Panc1 (cell line): Measurements from ENCODE around the gene BRI3BP. TPM values are rescaled to one million over a fixed set of nuclear protein-coding genes. Genes with fewer than 3 reads are reported as not detected.

Source experiments
- ATAC-seq: fragments of 200-7000 bp; cut with Tn5 transposase; 2 replicates; pipeline ENCODE4 v1.9.1; 2020; ENCODE audit warnings: mild to moderate bottlenecking, moderate library complexity
- BruUV-seq: library from RNA; stranded (reverse); fragments of 400-500 nt; replicated peaks from 2 replicates; lab custom pipeline; 2021; lab: Mats Ljungman, UMichigan
- CTCF ChIA-PET: fragments of 300-600 bp; sonication (Branson Sonifier 250); formaldehyde crosslinking; loops from one replicate; lab custom pipeline; 2022; ENCODE audit warnings: antibody characterized with exemption; lab: Charles Lee
- POLR2A ChIA-PET: fragments of 300-600 bp; sonication (Branson Sonifier 250); formaldehyde crosslinking; loops from one replicate; lab custom pipeline; 2022; ENCODE audit warnings: antibody characterized with exemption; lab: Charles Lee
- DNase-seq: peaks from one replicate; pipeline ENCODE4 v3.0.0-alpha.2; 2010; ENCODE audit warnings: low read depth, low spot score
- H3K27ac ChIP-seq: 2 replicates; pipeline ENCODE4 v1.5.1; 2011; ENCODE audit warnings: mild to moderate bottlenecking, low read length, inconsistent platforms
- H3K27me3 ChIP-seq: fragments of 200-500 bp; sonication (Bioruptor generic); 2 replicates; pipeline ENCODE4 v1.6.0; 2014; ENCODE audit warnings: low read length, inconsistent platforms; ENCODE audit not compliant: control insufficient read depth, insufficient read depth
- H3K36me3 ChIP-seq: fragments of 200-500 bp; sonication (Bioruptor generic); 2 replicates; pipeline ENCODE4 v1.5.1; 2014; ENCODE audit warnings: inconsistent platforms, mild to moderate bottlenecking, low read length, moderate library complexity; ENCODE audit not compliant: control insufficient read depth, insufficient read depth
- H3K4me1 ChIP-seq: 2 replicates; pipeline ENCODE4 v1.5.1; 2011; ENCODE audit warnings: inconsistent platforms, mild to moderate bottlenecking, low read length, moderate library complexity; ENCODE audit not compliant: control insufficient read depth, insufficient read depth
- H3K4me3 ChIP-seq, 2 experiments: 2 replicates each; pipeline ENCODE4 v1.5.1; 2011 to 2012; ENCODE audit warnings: low read depth in 2 of 2, low read length in 2 of 2, mild to moderate bottlenecking in 2 of 2, inconsistent platforms in 1 of 2, moderate library complexity in 1 of 2
- H3K9me3 ChIP-seq: fragments of 200-500 bp; sonication (Bioruptor generic); 2 replicates; pipeline ENCODE4 v1.5.1; 2014; ENCODE audit warnings: low read depth, mild to moderate bottlenecking, inconsistent platforms, low read length, moderate library complexity; ENCODE audit not compliant: control insufficient read depth, insufficient read depth
- CTCF ChIP-seq: fragments of 450-650 bp; IDR thresholded peaks from 2 replicates; pipeline ENCODE4 v1.5.1; 2017; ENCODE audit warnings: mild to moderate bottlenecking
- POLR2AphosphoS5 ChIP-seq: IDR thresholded peaks from 2 replicates; pipeline ENCODE4 v1.6.1; 2012; ENCODE audit warnings: mild to moderate bottlenecking, low read depth, low read length, moderate library complexity
- SIN3A ChIP-seq: IDR thresholded peaks from 2 replicates; pipeline ENCODE4 v1.6.1; 2012; ENCODE audit warnings: low read depth, mild to moderate bottlenecking, low read length, moderate library complexity, borderline replicate concordance; ENCODE audit not compliant: insufficient read depth
- TCF7L2 ChIP-seq: IDR thresholded peaks from 2 replicates; pipeline ENCODE4 v1.6.1; 2011; ENCODE audit warnings: mild to moderate bottlenecking, low read depth, low read length, inconsistent platforms
- in situ Hi-C: cut with HindIII; loops from 2 replicates; pipeline ENCODE4 v1.10.0; 2016; ENCODE audit warnings: low sequenced_read_pairs, low pct_unique_long_range_greater_than_20kb
- intact Hi-C: fragments of 100-400 bp; cut with micrococcal nuclease; formaldehyde crosslinking; loops from one replicate; pipeline ENCODE4 v1.10.0; 2022; ENCODE audit not compliant: unreplicated experiment
- total RNA-seq: library from RNA; stranded (reverse); gene quantifications from one replicate; pipeline ENCODE4 v1.2.1, GENCODE V29; 2021; ENCODE audit not compliant: unreplicated experiment
- TF ChIP-seq, protein P1 (sequence below), 2 experiments: IDR thresholded peaks; 2 replicates each; pipeline ENCODE4 v1.6.1; 2011 to 2012; ENCODE audit warnings: low read depth in 2 of 2, control low read depth in 1 of 2, low read length in 1 of 2, mild to moderate bottlenecking in 1 of 2, moderate library complexity in 1 of 2; ENCODE audit not compliant: insufficient read depth in 1 of 2

The BRI3BP gene
- total RNA-seq, 1 experiment from 2014 or later: 35.1 TPM

DNA sequence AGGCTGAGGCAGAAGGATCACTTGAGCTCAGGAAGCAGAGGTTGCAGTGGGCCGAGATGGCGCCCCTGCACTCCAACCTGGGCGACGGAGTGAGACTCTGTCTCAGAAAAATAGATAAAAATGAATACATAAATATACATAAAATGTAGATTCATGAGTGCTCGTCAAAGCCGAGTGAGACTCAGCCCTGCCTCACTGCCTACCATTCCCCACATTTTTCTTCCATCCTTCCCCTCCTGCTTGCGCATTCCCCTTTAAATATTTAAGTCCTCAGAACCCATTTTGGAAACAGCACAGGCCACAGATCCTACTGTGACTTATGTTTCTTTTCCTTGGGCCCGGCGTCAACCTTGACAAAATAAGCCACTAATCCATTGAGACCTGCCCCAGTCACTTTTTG lies 39.8 kb downstream of the BRI3BP start:
- ChIA-PET POLR2A (no interaction called here), CTCF (no interaction called here)
- Histone ChIP-seq H3K27ac (peak overlapping the region; percentile 25; the same call in 1 of the 2 replicates), H3K4me3 (no peak overlapping the region; a peak in 1 of 4 replicates), H3K9me3 (no peaks in the 10 kb centered on the region), H3K27me3 (no peaks in the 10 kb centered on the region), H3K36me3 (no peaks in the 10 kb centered on the region), H3K4me1 (peaks cover 11% of the 10 kb centered on the region)
- no TSS peak for BruUV-seq
- ATAC-seq (no peak; the same call in 1 of the 2 replicates), DNase-seq (no peak)
- intact Hi-C loops: no loop called here
- no peak for TF ChIP-seq TCF7L2
- TF ChIP-seq SIN3A: no peak
- in situ Hi-C loops: no loop called here

DNA sequence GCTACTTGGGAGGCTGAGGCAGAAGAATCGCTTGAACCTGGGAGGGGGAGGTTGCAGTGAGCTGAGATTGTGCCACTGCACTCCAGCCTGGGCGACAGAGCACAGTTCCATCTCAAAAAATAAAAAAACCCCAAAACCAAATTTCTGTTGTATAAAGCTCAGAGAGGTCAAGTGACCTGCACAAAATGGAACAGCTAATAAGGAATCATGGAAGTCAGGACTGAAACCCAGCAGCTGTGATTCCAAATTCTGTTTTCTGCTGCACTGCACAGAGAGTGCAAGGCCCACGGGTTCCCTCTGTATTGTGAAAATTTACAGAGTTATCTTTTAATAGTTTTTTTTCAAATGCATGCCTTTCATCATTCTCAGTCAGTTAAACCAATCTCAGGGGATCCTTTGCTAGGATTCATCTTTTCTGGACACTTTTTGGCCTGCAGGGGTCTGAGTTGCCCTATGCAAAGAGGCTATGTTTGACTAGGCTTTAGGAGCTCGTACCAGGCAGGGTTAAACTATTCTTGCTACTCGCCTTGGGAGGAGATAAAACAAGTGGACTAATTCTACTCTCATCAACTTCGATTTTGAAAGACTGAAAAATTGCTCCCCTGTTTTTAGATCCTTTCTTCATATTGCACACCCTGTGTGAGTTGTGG lies 45.7 kb downstream of the BRI3BP start:
- no TSS peak for BruUV-seq
- Histone ChIP-seq H3K4me1 (no peaks in the 10 kb centered on the region), H3K36me3 (no peaks in the 10 kb centered on the region), H3K9me3 (no peaks in the 10 kb centered on the region), H3K4me3 (no peak overlapping the region), H3K27me3 (no peaks in the 10 kb centered on the region), H3K27ac (no peak overlapping the region)
- TF ChIP-seq POLR2AphosphoS5 (no peak), CTCF (no peak), SIN3A (no peak), TCF7L2 (no peak)
- TF ChIP-seq, protein P1, sequence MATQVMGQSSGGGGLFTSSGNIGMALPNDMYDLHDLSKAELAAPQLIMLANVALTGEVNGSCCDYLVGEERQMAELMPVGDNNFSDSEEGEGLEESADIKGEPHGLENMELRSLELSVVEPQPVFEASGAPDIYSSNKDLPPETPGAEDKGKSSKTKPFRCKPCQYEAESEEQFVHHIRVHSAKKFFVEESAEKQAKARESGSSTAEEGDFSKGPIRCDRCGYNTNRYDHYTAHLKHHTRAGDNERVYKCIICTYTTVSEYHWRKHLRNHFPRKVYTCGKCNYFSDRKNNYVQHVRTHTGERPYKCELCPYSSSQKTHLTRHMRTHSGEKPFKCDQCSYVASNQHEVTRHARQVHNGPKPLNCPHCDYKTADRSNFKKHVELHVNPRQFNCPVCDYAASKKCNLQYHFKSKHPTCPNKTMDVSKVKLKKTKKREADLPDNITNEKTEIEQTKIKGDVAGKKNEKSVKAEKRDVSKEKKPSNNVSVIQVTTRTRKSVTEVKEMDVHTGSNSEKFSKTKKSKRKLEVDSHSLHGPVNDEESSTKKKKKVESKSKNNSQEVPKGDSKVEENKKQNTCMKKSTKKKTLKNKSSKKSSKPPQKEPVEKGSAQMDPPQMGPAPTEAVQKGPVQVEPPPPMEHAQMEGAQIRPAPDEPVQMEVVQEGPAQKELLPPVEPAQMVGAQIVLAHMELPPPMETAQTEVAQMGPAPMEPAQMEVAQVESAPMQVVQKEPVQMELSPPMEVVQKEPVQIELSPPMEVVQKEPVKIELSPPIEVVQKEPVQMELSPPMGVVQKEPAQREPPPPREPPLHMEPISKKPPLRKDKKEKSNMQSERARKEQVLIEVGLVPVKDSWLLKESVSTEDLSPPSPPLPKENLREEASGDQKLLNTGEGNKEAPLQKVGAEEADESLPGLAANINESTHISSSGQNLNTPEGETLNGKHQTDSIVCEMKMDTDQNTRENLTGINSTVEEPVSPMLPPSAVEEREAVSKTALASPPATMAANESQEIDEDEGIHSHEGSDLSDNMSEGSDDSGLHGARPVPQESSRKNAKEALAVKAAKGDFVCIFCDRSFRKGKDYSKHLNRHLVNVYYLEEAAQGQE (IDR thresholded peaks at IDR 0.05; ENCODE audit: insufficient read depth in 1 of 2, low read depth in 2 of 2, low read length in 1 of 2): no peak
- DNase-seq (no peak), ATAC-seq (no peak; the same call in 1 of the 2 replicates)
- intact Hi-C loops (no loop called here), in situ Hi-C loops (no loop called here)
- CTCF ChIA-PET: no interaction called here
- POLR2A ChIA-PET: no interaction called here

DNA sequence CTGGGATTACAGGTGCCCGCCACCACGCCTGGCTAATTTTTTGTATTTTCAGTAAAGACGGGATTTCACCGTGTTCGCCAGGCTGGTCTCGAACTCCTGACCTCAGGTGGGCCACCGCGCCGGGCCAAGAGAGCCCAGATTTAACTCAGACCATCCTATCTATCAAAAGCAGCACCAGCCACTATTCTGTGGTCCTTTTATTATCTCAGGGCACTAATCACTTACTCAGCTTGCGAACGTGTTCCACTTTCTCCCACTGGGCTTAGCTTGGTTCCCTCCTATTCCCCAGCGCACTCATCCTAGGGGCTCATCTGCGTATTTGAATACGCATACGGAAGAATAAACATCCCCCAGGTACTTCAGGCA lies 55.6 kb downstream of the BRI3BP start:
- Histone ChIP-seq H3K27ac (peak overlapping the region; percentile 64), H3K4me3 (peak overlapping the region; percentile 56 to 81), H3K36me3 (no peaks in the 10 kb centered on the region), H3K27me3 (no peaks in the 10 kb centered on the region), H3K4me1 (peaks cover 3% of the 10 kb centered on the region; the same call in 1 of the 2 replicates), H3K9me3 (no peaks in the 10 kb centered on the region)
- ATAC-seq: peak; percentile 64
- intact Hi-C loops (no loop called here), in situ Hi-C loops (no loop called here)
- POLR2A ChIA-PET: no interaction called here
- CTCF ChIA-PET: no interaction called here
- TF ChIP-seq, protein P1 (IDR thresholded peaks at IDR 0.05; ENCODE audit: insufficient read depth in 1 of 2, low read depth in 2 of 2, low read length in 1 of 2): no peak
- TF ChIP-seq SIN3A (no peak), POLR2AphosphoS5 (no peak), TCF7L2 (no peak), CTCF (no peak)
- DNase-seq: no peak
- TSS peak; percentile 81 for BruUV-seq
